Heart left ventricle (tissue), 16 donors: ENCODE data around the gene NLRP12. TPM values are rescaled to one million over a fixed set of nuclear protein-coding genes. Genes with fewer than 3 reads are reported as not detected.
"Not testable (repeated sequence)": the region's sequence is repeated elsewhere in the genome, so short reads cannot be mapped to it uniquely, and the experiment has no call there.

Experiments
- ATAC-seq, 4 donors: fragments of 200-7000 bp; cut with Tn5 transposase; one replicate each; pipeline ENCODE4 v1.9.1; 2020 to 2022; ENCODE audit warnings: moderate library complexity in 4 of 4, mild to moderate bottlenecking in 3 of 4, moderate number of reproducible peaks in 1 of 4
- DNase-seq, 5 donors: peaks; one replicate each; pipeline ENCODE4 v3.0.0-alpha.2; 2020
- H3K27ac ChIP-seq, 12 donors: fragments of 200-600 bp; sonication (generic) in 4 of 12; one replicate each; pipeline versions ENCODE4 v1.5.0 to v1.8.0; 2016 to 2022; ENCODE audit warnings: mild to moderate bottlenecking in 2 of 12
- H3K27me3 ChIP-seq, 9 donors: fragments of 200-600 bp; sonication (generic) in 2 of 9; one replicate each; pipeline versions ENCODE4 v1.5.1 to v1.8.0; 2016 to 2022; ENCODE audit warnings: mild to moderate bottlenecking in 3 of 9
- H3K36me3 ChIP-seq, 9 donors: fragments of 200-600 bp; sonication (generic) in 2 of 9; one replicate each; pipeline versions ENCODE4 v1.5.0 to v1.8.0; 2018 to 2022; ENCODE audit warnings: mild to moderate bottlenecking in 2 of 9
- H3K4me1 ChIP-seq, 12 donors: fragments of 200-600 bp; sonication (generic) in 4 of 12; one replicate each; pipeline versions ENCODE4 v1.5.0 to v1.8.0; 2016 to 2022; ENCODE audit warnings: mild to moderate bottlenecking in 3 of 12
- H3K4me3 ChIP-seq, 12 donors: fragments of 200-600 bp; sonication (generic) in 4 of 12; one replicate each; pipeline versions ENCODE4 v1.5.0 to v1.8.0; 2017 to 2022; ENCODE audit warnings: mild to moderate bottlenecking in 9 of 12, moderate library complexity in 4 of 12
- H3K9me3 ChIP-seq, 12 donors: fragments of 200-600 bp; sonication (generic) in 4 of 12; one replicate each; pipeline versions ENCODE4 v1.5.0 to v1.8.0; 2016 to 2022; ENCODE audit warnings: mild to moderate bottlenecking in 1 of 12
- POLR2A ChIP-seq, 2 donors: fragments of 450-650 bp; IDR thresholded peaks; one replicate each; pipeline ENCODE4 v1.6.1; 2017; ENCODE audit warnings: antibody characterized with exemption in 2 of 2, mild to moderate bottlenecking in 2 of 2, moderate library complexity in 2 of 2
- WGBS, 4 donors: extraction: QIAGEN DNeasy Blood & Tissue Kit in 2 of 4; methylation state at CpG; one replicate each; pipeline versions ENCODE4 v1.1.5 to v1.1.7; 2013 to 2018; 5-methylcytosine and 5-hydroxymethylcytosine counted together
- intact Hi-C, 10 donors: fragments of 100-400 bp; cut with DNase I; formaldehyde crosslinking; loops; one replicate each; pipeline versions ENCODE4 v1.11.1 to v1.14.2; 2022
- polyA plus RNA-seq, 2 donors: library from polyadenylated mRNA; stranded (reverse); fragments of 200-250 nt; gene quantifications; one replicate each; pipeline ENCODE4 v1.2.3, GENCODE V29; 2013
- total RNA-seq, 9 donors: library from RNA; depleted of rRNA in 2 of 9; stranded (reverse); fragments of >200 nt in 2 of 9; fragmentation: NEBNext Ultra II Directional in 3 of 9; extraction: Animal tissue kit (Norgen Biotek cat#: 25700) in 3 of 9; gene quantifications; one replicate each; pipeline versions ENCODE4 v1.1.0 to v1.2.4, GENCODE V29; 2016 to 2023
- TF ChIP-seq, protein P1 (sequence below), 12 donors: fragments of 200-600 bp; sonication (generic) in 4 of 12; IDR thresholded peaks; one replicate each; pipeline versions ENCODE4 v1.5.0 to v1.8.0; 2018 to 2022; ENCODE audit warnings: antibody characterized with exemption in 12 of 12, mild to moderate bottlenecking in 5 of 12
- donor health status: ischemic (EF 13 %, LVEDD 7.1; RV severe dilation, severe dysfunction).
- donor health status: healthy with polysubstance abuse.
- donor health status: DM: no; HTN: yes; CAD: no.
- donor health status: DM: no; HTN: no; CAD: no.
- donor health status: ischemic (EF 25% LVEDD 6.9; RV normal size, moderate dysfunction).
- donor health status: ischemic (EF 25% LVEDD 5.7; RV mildly dilated, moderate dysfunction).
- donor health status: healthy.
- donor health status: DM: yes; HTN: yes; CAD: no.
- donor health status: ischemic (EF 35%, LVEDD 5.7; RV mildly dilated, moderate dysfunction).
- donor health status: nonischemic (EF 11% LVEDD 7.7; RV severe dilation, severe dysfunction).
- donor health status: DM: yes; HTN: yes; CAD: no.
- donor health status: PGD.
- donor health status: ischemic (EF 29% LVEDD 5.4; RV normal size, mild dysfunction).
- donor health status: nonischemic (EF 23%, LVEDD 6.1; RV moderate dilation, normal function).

Gene NLRP12
- total and polyA plus RNA-seq, 11 donors, result 0.07 to 1.5 (median 0.36) TPM

DNA sequence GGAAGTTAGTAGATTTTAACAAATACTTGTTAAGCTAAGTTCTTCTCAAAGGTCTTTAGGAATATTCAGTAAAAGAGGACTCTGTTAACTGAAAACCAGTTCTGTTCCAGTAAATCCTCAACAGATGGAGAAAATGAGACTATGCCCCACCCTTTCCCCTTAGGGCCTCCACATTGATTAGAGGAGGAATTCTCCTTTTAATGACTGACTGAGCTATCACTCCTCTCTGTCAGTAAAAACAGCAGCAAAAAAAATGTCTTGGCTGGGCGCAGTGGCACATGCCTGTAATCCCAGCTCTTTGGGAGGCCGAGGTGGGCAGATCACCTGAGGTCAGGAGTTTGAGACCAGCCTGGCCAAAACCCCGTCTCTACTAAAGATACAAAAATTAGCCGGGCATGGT lies 50.1 kb downstream of the NLRP12 start:
- intact Hi-C loops, result loop anchor here in 1 of 10 donors (1.0 kb wide), 1 partner anchor 19 kb away; no protein-coding TSS in a partner anchor

DNA sequence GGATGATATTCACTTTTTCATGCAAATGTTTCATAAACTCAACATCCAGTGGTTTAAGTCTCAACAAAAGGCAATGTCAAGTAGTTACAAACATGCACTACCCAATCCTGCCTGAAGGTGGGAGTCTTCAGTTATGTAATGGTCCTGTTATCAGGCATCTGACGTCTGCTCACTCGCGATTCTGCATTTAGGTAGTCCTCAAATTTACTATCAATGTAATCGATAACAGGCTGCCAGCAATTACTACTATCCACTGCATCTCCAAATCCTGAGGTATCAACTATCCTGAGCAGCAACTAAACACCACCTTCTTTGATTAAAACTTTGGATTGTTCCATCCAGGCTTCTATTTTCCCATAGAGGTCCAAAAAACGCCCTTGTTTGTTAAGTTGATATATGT lies 51.2 kb downstream of the NLRP12 start:
- H3K36me3 ChIP-seq, result no peaks in the 10 kb centered on the region
- no peak overlapping the region for H3K27ac ChIP-seq
- DNase-seq (peak in 2 of 5 donors; percentile 22 to 44), ATAC-seq (peak in 1 of 4 donors; percentile 36)
- no peak for TF ChIP-seq POLR2A (IDR thresholded peaks at IDR 0.05)
- TF ChIP-seq, protein P1, sequence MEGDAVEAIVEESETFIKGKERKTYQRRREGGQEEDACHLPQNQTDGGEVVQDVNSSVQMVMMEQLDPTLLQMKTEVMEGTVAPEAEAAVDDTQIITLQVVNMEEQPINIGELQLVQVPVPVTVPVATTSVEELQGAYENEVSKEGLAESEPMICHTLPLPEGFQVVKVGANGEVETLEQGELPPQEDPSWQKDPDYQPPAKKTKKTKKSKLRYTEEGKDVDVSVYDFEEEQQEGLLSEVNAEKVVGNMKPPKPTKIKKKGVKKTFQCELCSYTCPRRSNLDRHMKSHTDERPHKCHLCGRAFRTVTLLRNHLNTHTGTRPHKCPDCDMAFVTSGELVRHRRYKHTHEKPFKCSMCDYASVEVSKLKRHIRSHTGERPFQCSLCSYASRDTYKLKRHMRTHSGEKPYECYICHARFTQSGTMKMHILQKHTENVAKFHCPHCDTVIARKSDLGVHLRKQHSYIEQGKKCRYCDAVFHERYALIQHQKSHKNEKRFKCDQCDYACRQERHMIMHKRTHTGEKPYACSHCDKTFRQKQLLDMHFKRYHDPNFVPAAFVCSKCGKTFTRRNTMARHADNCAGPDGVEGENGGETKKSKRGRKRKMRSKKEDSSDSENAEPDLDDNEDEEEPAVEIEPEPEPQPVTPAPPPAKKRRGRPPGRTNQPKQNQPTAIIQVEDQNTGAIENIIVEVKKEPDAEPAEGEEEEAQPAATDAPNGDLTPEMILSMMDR (IDR thresholded peaks at IDR 0.05), result peak; percentile 51 to 73 (median 64)
- H3K27me3 ChIP-seq, result peaks cover 0 to 20% (median 0%) of the 10 kb centered on the region in 9 donors
- 8 to 13% (median 9%) methylated on average over 5 of the region's 5 CpGs for WGBS, 4 donors
- no peaks in the 10 kb centered on the region for H3K9me3 ChIP-seq
- intact Hi-C loops, result loop anchor here in 1 of 10 donors (1.0 kb wide), 1 partner anchor 20 kb away; no protein-coding TSS in a partner anchor
- H3K4me3 ChIP-seq, result no peak overlapping the region
- no peaks in the 10 kb centered on the region for H3K4me1 ChIP-seq

More for the DNA sequence above, 50.1 kb downstream of the NLRP12 start:
- no peak for DNase-seq
- Histone ChIP-seq H3K4me1 (no peaks in the 10 kb centered on the region), H3K4me3 (no peak overlapping the region), H3K27me3 (peaks cover 0 to 18% (median 0%) of the 10 kb centered on the region in 9 donors), H3K9me3 (no peaks in the 10 kb centered on the region), H3K27ac (no peak overlapping the region), H3K36me3 (no peaks in the 10 kb centered on the region)
- WGBS, 4 donors, result 37 to 50% (median 38%) methylated on average over 4 of the region's 4 CpGs
- no peak for TF ChIP-seq POLR2A (IDR thresholded peaks at IDR 0.05)
- TF ChIP-seq, protein P1 (IDR thresholded peaks at IDR 0.05), result no peak
- no peak for ATAC-seq

DNA sequence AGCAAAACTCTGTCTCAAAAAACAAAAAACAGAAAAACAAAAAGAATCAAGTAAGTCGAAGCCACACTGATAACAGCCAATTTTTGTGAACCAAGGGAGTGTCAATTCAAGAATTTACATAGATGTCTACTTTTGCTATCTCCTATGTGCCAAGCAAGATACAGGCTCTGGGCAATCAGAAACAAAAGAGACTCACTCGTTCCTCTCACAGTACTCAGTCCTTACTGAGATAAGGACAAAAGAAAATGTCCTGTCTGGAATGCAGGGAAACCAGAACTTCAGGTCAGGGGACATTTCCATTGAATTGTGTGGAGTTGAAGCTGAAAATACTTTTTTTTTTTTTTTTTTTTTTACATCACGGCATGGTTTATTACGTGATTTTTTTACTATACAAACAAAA lies 53.0 kb downstream of the NLRP12 start:
- H3K27ac ChIP-seq, result no peak overlapping the region
- DNase-seq (no peak), ATAC-seq (no peak)
- no peaks in the 10 kb centered on the region for H3K36me3 ChIP-seq
- H3K4me1 ChIP-seq, result no peaks in the 10 kb centered on the region
- no peaks in the 10 kb centered on the region for H3K9me3 ChIP-seq
- TF ChIP-seq POLR2A (IDR thresholded peaks at IDR 0.05), result no peak
- TF ChIP-seq, protein P1 (IDR thresholded peaks at IDR 0.05), result no peak
- WGBS, 4 donors, result 30 to 35% (median 33%) methylated on average over 4 of the region's 4 CpGs
- intact Hi-C loops, result no loop called here
- H3K4me3 ChIP-seq, result no peak overlapping the region
- peaks cover 0 to 20% (median 0%) of the 10 kb centered on the region in 9 donors for H3K27me3 ChIP-seq

DNA sequence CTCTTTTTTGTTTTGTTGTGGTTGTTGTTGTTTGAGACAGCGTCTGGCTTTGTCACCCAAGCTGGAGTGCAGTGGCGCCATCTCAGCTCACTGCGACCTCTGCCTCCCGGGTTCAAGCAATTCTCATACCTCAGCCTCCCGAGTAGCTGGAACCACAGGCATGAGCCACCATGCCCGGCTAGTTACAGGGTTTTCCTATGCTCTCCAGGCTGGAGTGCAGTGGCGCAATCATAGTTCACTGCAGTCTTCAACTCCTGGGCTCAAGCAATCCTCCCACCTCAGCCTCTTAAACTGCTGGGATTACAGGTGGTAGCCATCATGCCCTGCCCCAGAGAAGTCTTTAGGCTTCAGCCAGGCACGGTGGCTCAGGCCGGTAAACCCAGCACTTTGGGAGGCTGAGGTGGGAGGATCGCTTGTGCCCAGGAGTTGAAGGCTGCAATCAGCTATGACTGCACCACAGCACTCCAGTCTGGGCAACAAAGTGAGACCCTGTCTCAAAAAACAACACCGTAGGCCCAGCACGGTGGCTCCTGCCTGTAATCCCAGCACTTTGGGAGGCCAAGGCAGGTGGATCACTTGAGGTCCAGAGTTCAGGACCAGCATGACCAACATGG lies 54.3 kb downstream of the NLRP12 start:
- H3K36me3 ChIP-seq, intact Hi-C loops, ATAC-seq, H3K4me3 ChIP-seq, DNase-seq, H3K4me1 ChIP-seq, H3K9me3 ChIP-seq: not testable (repeated sequence)
- WGBS, 4 donors, result 89 to 94% (median 93%) methylated on average over 12 of the region's 12 CpGs
- peaks cover 0 to 14% (median 0%) of the 10 kb centered on the region in 9 donors for H3K27me3 ChIP-seq
- peak overlapping the region in 4 of 12 donors; percentile 49 to 78 (median 75) for H3K27ac ChIP-seq
